ENCODE measurements around the gene MAN2B1. TPM values are rescaled to one million over a fixed set of nuclear protein-coding genes. Genes with fewer than 3 reads are reported as not detected.
A peak's percentile ranks its signal among the peaks of the same experiment; 100 is the strongest.

Gene MAN2B1
- polyA plus RNA-seq, 2 donors, result 22.6 to 26.6 TPM

- H3K27me3 ChIP-seq (ENCODE audit: control insufficient read depth in 1 of 2, insufficient read depth in 2 of 2, low read length in 2 of 2), result no peaks in the 10 kb centered on the region
- H3K9me3 ChIP-seq (ENCODE audit: control insufficient read depth in 2 of 2, insufficient read depth in 1 of 2, low read depth in 1 of 2, low read length in 1 of 2), result no peaks in the 10 kb centered on the region
- H3K27ac ChIP-seq (ENCODE audit: low read depth in 2 of 2, low read length in 1 of 2), result peak within 1 kb of the TSS; percentile 99 to 100
- WGBS, 2 donors, result 0 to 1% methylated on average over 61 of the region's 61 CpGs
- H3K4me1 ChIP-seq (ENCODE audit: control insufficient read depth in 2 of 2, insufficient read depth in 2 of 2, low read length in 1 of 2), result no peaks in the 10 kb centered on the region
- peak within 1 kb of the TSS; percentile 91 to 98 for H3K4me3 ChIP-seq (ENCODE audit: low read depth in 1 of 2, low read length in 2 of 2)
- H3K36me3 ChIP-seq (ENCODE audit: control insufficient read depth in 2 of 2, insufficient read depth in 2 of 2, low read length in 1 of 2), result peaks cover 2 to 5% of the 10 kb centered on the region in 2 donors
Measured at GRCh38 chr19:12610540-12611360, 55.8 kb downstream of the MAN2B1 start, which contains the start of the genes ZNF490 and ZNF791. Gene ZNF490, minus strand, starts transcription at chr19:12610813. Its CDS starts 133 bp downstream, at chr19:12610680. Gene ZNF791, plus strand, starts transcription at chr19:12610920. Its CDS starts 160 bp downstream, at chr19:12611080.

DNA sequence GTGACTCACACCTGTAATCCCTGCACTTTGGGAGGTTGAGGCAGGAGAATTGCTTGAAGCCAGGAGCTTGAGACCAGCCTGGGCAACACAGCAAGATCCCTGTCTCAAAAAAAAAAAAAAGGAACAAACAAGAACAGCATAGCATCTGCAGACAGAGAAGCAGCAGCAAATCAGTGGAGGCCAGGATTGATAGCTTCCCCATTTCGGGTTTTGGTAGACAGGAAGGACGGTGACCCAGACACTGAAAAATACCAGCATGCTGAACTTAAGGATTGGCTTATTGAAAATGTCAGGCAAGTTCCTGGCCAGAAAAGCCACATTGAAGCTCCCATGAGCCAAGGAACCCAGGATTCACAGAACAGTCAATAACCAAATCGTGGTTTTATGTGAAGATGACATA is 58.9 kb downstream of the MAN2B1 start:
- no peaks in the 10 kb centered on the region for H3K4me1 ChIP-seq (ENCODE audit: control insufficient read depth in 2 of 2, insufficient read depth in 2 of 2, low read length in 1 of 2)
- H3K9me3 ChIP-seq (ENCODE audit: control insufficient read depth in 2 of 2, insufficient read depth in 1 of 2, low read depth in 1 of 2, low read length in 1 of 2), result no peaks in the 10 kb centered on the region
- no peak overlapping the region for H3K4me3 ChIP-seq (ENCODE audit: low read depth in 1 of 2, low read length in 2 of 2)
- H3K36me3 ChIP-seq (ENCODE audit: control insufficient read depth in 2 of 2, insufficient read depth in 2 of 2, low read length in 1 of 2), result peaks cover 0 to 2% of the 10 kb centered on the region in 2 donors
- H3K27me3 ChIP-seq (ENCODE audit: control insufficient read depth in 1 of 2, insufficient read depth in 2 of 2, low read length in 2 of 2), result no peaks in the 10 kb centered on the region
- no peak overlapping the region for H3K27ac ChIP-seq (ENCODE audit: low read depth in 2 of 2, low read length in 1 of 2)
- WGBS, 2 donors, result 90 to 93% methylated on average over 3 of the region's 3 CpGs

GRCh38 chr19:12606796-12607195 is 59.7 kb downstream of the MAN2B1 start:
- Histone ChIP-seq H3K4me1 (ENCODE audit: control insufficient read depth in 2 of 2, insufficient read depth in 2 of 2, low read length in 1 of 2) (no peaks in the 10 kb centered on the region), H3K36me3 (ENCODE audit: control insufficient read depth in 2 of 2, insufficient read depth in 2 of 2, low read length in 1 of 2) (peaks cover 0 to 2% of the 10 kb centered on the region in 2 donors), H3K27ac (ENCODE audit: low read depth in 2 of 2, low read length in 1 of 2) (no peak overlapping the region), H3K9me3 (ENCODE audit: control insufficient read depth in 2 of 2, insufficient read depth in 1 of 2, low read depth in 1 of 2, low read length in 1 of 2) (no peaks in the 10 kb centered on the region), H3K27me3 (ENCODE audit: control insufficient read depth in 1 of 2, insufficient read depth in 2 of 2, low read length in 2 of 2) (no peaks in the 10 kb centered on the region), H3K4me3 (ENCODE audit: low read depth in 1 of 2, low read length in 2 of 2) (no peak overlapping the region)
- 75 to 77% methylated on average over 1 of the region's 1 CpG for WGBS, 2 donors

DNA sequence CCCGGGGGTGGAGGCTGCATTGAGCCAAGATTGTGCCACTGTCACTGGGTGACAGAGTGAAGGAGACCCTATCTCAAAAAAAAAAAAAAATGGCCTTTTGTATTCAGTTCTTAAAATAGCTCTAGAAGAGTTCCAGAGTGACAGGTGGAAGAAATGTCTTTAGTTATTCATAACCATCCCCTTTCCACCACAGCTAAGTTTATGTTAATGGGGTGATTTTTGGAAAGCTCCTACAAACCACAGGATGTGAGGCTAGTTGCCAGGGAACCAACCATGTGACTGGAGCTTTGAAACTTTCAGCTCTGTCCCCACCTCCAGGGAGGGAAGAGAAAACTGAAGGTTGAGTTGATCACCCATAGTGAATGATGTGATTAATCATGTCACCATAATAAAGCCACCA is 62.8 kb downstream of the MAN2B1 start:
- Histone ChIP-seq H3K4me1 (ENCODE audit: control insufficient read depth in 2 of 2, insufficient read depth in 2 of 2, low read length in 1 of 2) (no peaks in the 10 kb centered on the region), H3K27ac (ENCODE audit: low read depth in 2 of 2, low read length in 1 of 2) (no peak overlapping the region), H3K4me3 (ENCODE audit: low read depth in 1 of 2, low read length in 2 of 2) (no peak overlapping the region), H3K27me3 (ENCODE audit: control insufficient read depth in 1 of 2, insufficient read depth in 2 of 2, low read length in 2 of 2) (no peaks in the 10 kb centered on the region), H3K9me3 (ENCODE audit: control insufficient read depth in 2 of 2, insufficient read depth in 1 of 2, low read depth in 1 of 2, low read length in 1 of 2) (no peaks in the 10 kb centered on the region), H3K36me3 (ENCODE audit: control insufficient read depth in 2 of 2, insufficient read depth in 2 of 2, low read length in 1 of 2) (peaks cover 0 to 6% of the 10 kb centered on the region in 2 donors)
- 90 to 94% methylated on average over 1 of the region's 1 CpG for WGBS, 2 donors

DNA sequence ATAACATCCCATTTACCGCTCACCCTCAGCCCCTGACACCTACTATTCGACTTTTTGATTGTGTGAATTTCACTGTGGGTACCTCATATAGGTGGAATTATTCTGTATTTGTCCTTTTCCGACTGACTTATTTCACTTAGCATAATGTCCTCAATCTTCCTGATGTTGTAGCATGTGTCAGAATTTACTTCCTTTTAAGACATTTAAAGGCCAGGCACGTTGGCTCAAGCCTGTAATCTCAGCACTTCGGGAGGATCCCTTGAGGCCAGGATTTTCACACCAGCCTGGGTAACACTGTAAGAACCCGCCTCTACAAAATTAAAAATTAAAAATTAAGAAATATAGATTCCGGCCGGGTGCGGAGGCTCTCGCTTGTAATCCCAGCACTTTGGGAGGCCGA is 68.9 kb downstream of the MAN2B1 start:
- H3K4me3 ChIP-seq (ENCODE audit: low read depth in 1 of 2, low read length in 2 of 2), result no peak overlapping the region
- 89% methylated on average over 11 of the region's 11 CpGs for WGBS, 2 donors

GRCh38 chr19:12596927-12597548 is 69.5 kb downstream of the MAN2B1 start:
- H3K4me3 ChIP-seq (ENCODE audit: low read depth in 1 of 2, low read length in 2 of 2), result no peak overlapping the region
- 76 to 81% methylated on average over 38 of the region's 38 CpGs for WGBS, 2 donors
- no peaks in the 10 kb centered on the region for H3K4me1 ChIP-seq (ENCODE audit: control insufficient read depth in 2 of 2, insufficient read depth in 2 of 2, low read length in 1 of 2)
- H3K36me3 ChIP-seq (ENCODE audit: control insufficient read depth in 2 of 2, insufficient read depth in 2 of 2, low read length in 1 of 2), result peaks cover 0 to 15% of the 10 kb centered on the region in 2 donors
- no peaks in the 10 kb centered on the region for H3K27me3 ChIP-seq (ENCODE audit: control insufficient read depth in 1 of 2, insufficient read depth in 2 of 2, low read length in 2 of 2)
- H3K27ac ChIP-seq (ENCODE audit: low read depth in 2 of 2, low read length in 1 of 2), result no peak overlapping the region
- H3K9me3 ChIP-seq (ENCODE audit: control insufficient read depth in 2 of 2, insufficient read depth in 1 of 2, low read depth in 1 of 2, low read length in 1 of 2), result no peaks in the 10 kb centered on the region

More for the DNA sequence above, 68.9 kb downstream of the MAN2B1 start:
- Histone ChIP-seq H3K27ac (ENCODE audit: low read depth in 2 of 2, low read length in 1 of 2) (no peak overlapping the region), H3K27me3 (ENCODE audit: control insufficient read depth in 1 of 2, insufficient read depth in 2 of 2, low read length in 2 of 2) (no peaks in the 10 kb centered on the region), H3K36me3 (ENCODE audit: control insufficient read depth in 2 of 2, insufficient read depth in 2 of 2, low read length in 1 of 2) (peaks cover 0 to 15% of the 10 kb centered on the region in 2 donors), H3K4me1 (ENCODE audit: control insufficient read depth in 2 of 2, insufficient read depth in 2 of 2, low read length in 1 of 2) (no peaks in the 10 kb centered on the region), H3K9me3 (ENCODE audit: control insufficient read depth in 2 of 2, insufficient read depth in 1 of 2, low read depth in 1 of 2, low read length in 1 of 2) (no peaks in the 10 kb centered on the region)

Other genes with a start within 250 kb of the MAN2B1 start
- 1 to 10 TPM; 1.5 to 3.5 TPM for gene ZNF443, start 225.7 kb downstream of the MAN2B1 start, polyA plus RNA-seq
- under 1 TPM; 0.38 to 0.45 TPM for gene ZNF709, start 181.9 kb downstream of the MAN2B1 start, polyA plus RNA-seq
- 1 to 10 TPM; 2.9 to 3.8 TPM for gene ZNF564, start 115.3 kb downstream of the MAN2B1 start, polyA plus RNA-seq
- under 1 TPM; 0.36 to 0.61 TPM for gene ZNF490, start 55.9 kb downstream of the MAN2B1 start, polyA plus RNA-seq
- gene ZNF791, start 55.8 kb downstream of the MAN2B1 start, polyA plus RNA-seq, result 1 to 10 TPM; 5.1 to 8.1 TPM
- 10 to 100 TPM in 1 of 2 donors, 1 to 10 TPM in 1; 8.9 to 14.4 TPM for gene WDR83, start 65 bp upstream of the MAN2B1 start, polyA plus RNA-seq
- 10 to 100 TPM; 45.5 to 51.3 TPM for gene DHPS, start 15.1 kb upstream of the MAN2B1 start, polyA plus RNA-seq
- not detected for gene GNG14, start 21.3 kb upstream of the MAN2B1 start, polyA plus RNA-seq
- gene FBXW9, start 29.9 kb upstream of the MAN2B1 start, polyA plus RNA-seq, result 10 to 100 TPM in 1 of 2 donors, 1 to 10 TPM in 1; 5.0 to 12.3 TPM
- gene TNPO2, start 57.2 kb upstream of the MAN2B1 start, polyA plus RNA-seq, result 10 to 100 TPM; 29.7 to 37.2 TPM
- 100 to 1,000 TPM; 212 to 215 TPM for gene TRIR, start 67.9 kb upstream of the MAN2B1 start, polyA plus RNA-seq
- 10 to 100 TPM; 46.2 to 74.1 TPM for gene GET3, start 70.8 kb upstream of the MAN2B1 start, polyA plus RNA-seq
- gene BEST2, start 85.0 kb upstream of the MAN2B1 start, polyA plus RNA-seq, result under 1 TPM; 0.06 TPM
- 100 to 1,000 TPM in 1 of 2 donors, 10 to 100 TPM in 1; 47.9 to 103 TPM for gene HOOK2, start 108.8 kb upstream of the MAN2B1 start, polyA plus RNA-seq
- 100 to 1,000 TPM; 175 to 339 TPM for gene JUNB, start 124.7 kb upstream of the MAN2B1 start, polyA plus RNA-seq
- gene PRDX2, start 135.1 kb upstream of the MAN2B1 start, polyA plus RNA-seq, result 100 to 1,000 TPM; 157 to 323 TPM
- gene THSD8, start 135.3 kb upstream of the MAN2B1 start, polyA plus RNA-seq, result 1 to 10 TPM; 2.8 to 8.4 TPM
- 10 to 100 TPM in 1 of 2 donors, 1 to 10 TPM in 1; 6.9 to 20.8 TPM for gene RNASEH2A, start 139.8 kb upstream of the MAN2B1 start, polyA plus RNA-seq
- not detected for gene RTBDN, start 167.8 kb upstream of the MAN2B1 start, polyA plus RNA-seq
- under 1 TPM; 0.18 to 0.22 TPM for gene MAST1, start 171.8 kb upstream of the MAN2B1 start, polyA plus RNA-seq
- gene DNASE2, start 214.7 kb upstream of the MAN2B1 start, polyA plus RNA-seq, result 10 to 100 TPM in 1 of 2 donors, 1 to 10 TPM in 1; 7.8 to 15.9 TPM
- gene KLF1, start 220.5 kb upstream of the MAN2B1 start, polyA plus RNA-seq, result not detected
- 10 to 100 TPM; 14.3 to 21.0 TPM for gene GCDH, start 224.4 kb upstream of the MAN2B1 start, polyA plus RNA-seq